Activated T-cell treated with anti-CD3 and anti-CD28 coated beads for 48 hours (primary cell): ENCODE data around the gene RNF40.

Experiments
- DNase-seq: peaks from one replicate; pipeline ENCODE4 v3.0.0-alpha.2; 2020; ENCODE audit warnings: low read depth

Gene RNF40

GRCh38 chr16:30740364-30741251, 21.5 kb upstream of the RNF40 start:
- no peak for DNase-seq

- no peak for DNase-seq
Observed at GRCh38 chr16:30741461-30741914, 20.6 kb upstream of the RNF40 start.

GRCh38 chr16:30743716-30744115, 18.4 kb upstream of the RNF40 start:
- no peak for DNase-seq

- no peak for DNase-seq
Observed at GRCh38 chr16:30744183-30744582, 17.9 kb upstream of the RNF40 start.

GRCh38 chr16:30745082-30745481, 17.0 kb upstream of the RNF40 start:
- DNase-seq = no peak

- DNase-seq = no peak
Observed at GRCh38 chr16:30746638-30747175, 15.4 kb upstream of the RNF40 start.

GRCh38 chr16:30747331-30747730, 14.8 kb upstream of the RNF40 start:
- no peak for DNase-seq

- DNase-seq = peak; percentile 98
Observed at GRCh38 chr16:30747799-30748633, 14.1 kb upstream of the RNF40 start, which contains the start of gene PHKG2. Gene PHKG2 (plus strand): TSS chr16:30748425. CDS start chr16:30748821, 396 bp downstream.

GRCh38 chr16:30748634-30749445, 13.3 kb upstream of the RNF40 start:
- DNase-seq = peak; percentile 18

- no peak for DNase-seq
Observed at GRCh38 chr16:30750201-30750600, 11.9 kb upstream of the RNF40 start.

- no peak for DNase-seq
Observed at GRCh38 chr16:30750876-30751465, 11.2 kb upstream of the RNF40 start.

- no peak for DNase-seq
Observed at GRCh38 chr16:30753596-30753995, 8.5 kb upstream of the RNF40 start.

- no peak for DNase-seq
Observed at GRCh38 chr16:30755955-30756780, 6.0 kb upstream of the RNF40 start.

GRCh38 chr16:30756781-30757100, 5.4 kb upstream of the RNF40 start:
- no peak for DNase-seq

GRCh38 chr16:30757316-30757715, 4.8 kb upstream of the RNF40 start:
- DNase-seq = no peak

GRCh38 chr16:30758988-30759491, 3.1 kb upstream of the RNF40 start:
- DNase-seq = no peak

- no peak for DNase-seq
Observed at GRCh38 chr16:30760001-30760559, 2.0 kb upstream of the RNF40 start.

- DNase-seq = no peak
Observed at GRCh38 chr16:30760577-30761426, 1.3 kb upstream of the RNF40 start.

- DNase-seq = peak; percentile 38
Observed at GRCh38 chr16:30761427-30761927, 645 bp upstream of the RNF40 start.
